Measurements from ENCODE around the gene CASQ1. TPM values are rescaled to one million over a fixed set of nuclear protein-coding genes. Genes with fewer than 3 reads are reported as not detected.

Gene CASQ1
- total and polyA plus RNA-seq, 8 donors = 0.17 to 0.71 (median 0.29) TPM; not detected in 1

GRCh38 chr1:160219062-160219929, 28.9 kb downstream of the CASQ1 start:
- Histone ChIP-seq H3K27me3 (no peaks in the 10 kb centered on the region), H3K4me1 (peaks cover 0 to 21% of the 10 kb centered on the region in 2 donors), H3K4me3 (no peak overlapping the region), H3K9me3 (no peaks in the 10 kb centered on the region), H3K36me3 (peaks cover 4 to 100% of the 10 kb centered on the region in 2 donors), H3K27ac (peak overlapping the region; percentile 30 to 45)
- intact Hi-C loops (cut with DNase I) = no loop called here
- peak; percentile 71 for ATAC-seq
- peak in 1 of 4 donors; percentile 68 for DNase-seq
- peak; percentile 45 to 46 for TF ChIP-seq CTCF (IDR thresholded peaks at IDR 0.05)

DNA sequence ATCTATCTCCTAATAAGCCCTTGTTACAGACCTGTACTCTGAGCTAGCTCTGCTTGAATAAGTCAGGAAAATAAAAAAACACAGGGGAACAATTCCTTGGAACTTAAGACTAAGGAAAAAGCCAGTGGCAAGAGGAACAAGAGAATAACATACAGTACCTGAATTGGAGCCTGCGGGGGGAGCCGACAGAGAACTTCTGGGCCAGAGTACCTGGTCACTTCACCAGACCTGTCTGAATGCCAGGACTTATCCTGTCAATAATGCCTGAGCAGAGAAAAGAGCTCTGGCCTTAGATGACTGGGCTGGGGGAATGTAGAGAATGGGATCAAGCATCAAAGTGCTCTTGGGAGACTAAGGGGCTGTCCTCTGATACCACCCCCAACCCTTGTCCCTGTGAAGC, 29.9 kb downstream of the CASQ1 start:
- H3K4me3 ChIP-seq = no peak overlapping the region
- intact Hi-C loops (cut with DNase I) = no loop called here
- H3K27me3 ChIP-seq = no peaks in the 10 kb centered on the region
- H3K36me3 ChIP-seq = peaks cover 1 to 100% of the 10 kb centered on the region in 2 donors
- H3K27ac ChIP-seq = no peak overlapping the region
- H3K4me1 ChIP-seq = peaks cover 0 to 21% of the 10 kb centered on the region in 2 donors
- DNase-seq (no peak), ATAC-seq (no peak)
- no peaks in the 10 kb centered on the region for H3K9me3 ChIP-seq
- TF ChIP-seq CTCF (IDR thresholded peaks at IDR 0.05) = no peak

DNA sequence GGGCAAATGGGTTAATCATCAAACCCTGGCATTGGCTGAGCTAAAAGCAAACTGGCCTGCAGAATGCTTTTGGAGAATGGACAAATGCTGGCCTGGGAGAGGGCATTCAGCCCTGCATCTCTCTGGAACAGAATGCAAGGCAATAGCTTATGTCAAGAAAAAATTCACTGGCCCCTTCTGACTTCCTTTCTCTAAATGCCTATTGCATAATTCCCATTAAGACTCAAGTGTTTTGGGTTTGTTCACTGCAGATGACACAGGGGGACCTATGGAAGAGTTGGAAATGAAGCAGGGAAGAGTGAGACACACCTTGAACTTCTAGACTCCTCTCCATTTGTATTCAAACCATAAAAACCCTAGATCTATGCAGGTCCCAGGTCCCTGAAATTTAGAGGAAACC, 30.7 kb downstream of the CASQ1 start:
- Histone ChIP-seq H3K36me3 (peaks cover 0 to 100% of the 10 kb centered on the region in 2 donors), H3K4me3 (no peak overlapping the region), H3K27me3 (no peaks in the 10 kb centered on the region), H3K4me1 (peaks cover 0 to 21% of the 10 kb centered on the region in 2 donors), H3K27ac (no peak overlapping the region), H3K9me3 (no peaks in the 10 kb centered on the region)
- intact Hi-C loops (cut with DNase I) = no loop called here
- no peak for TF ChIP-seq CTCF (IDR thresholded peaks at IDR 0.05)
- ATAC-seq (peak; percentile 51), DNase-seq (no peak)

DNA sequence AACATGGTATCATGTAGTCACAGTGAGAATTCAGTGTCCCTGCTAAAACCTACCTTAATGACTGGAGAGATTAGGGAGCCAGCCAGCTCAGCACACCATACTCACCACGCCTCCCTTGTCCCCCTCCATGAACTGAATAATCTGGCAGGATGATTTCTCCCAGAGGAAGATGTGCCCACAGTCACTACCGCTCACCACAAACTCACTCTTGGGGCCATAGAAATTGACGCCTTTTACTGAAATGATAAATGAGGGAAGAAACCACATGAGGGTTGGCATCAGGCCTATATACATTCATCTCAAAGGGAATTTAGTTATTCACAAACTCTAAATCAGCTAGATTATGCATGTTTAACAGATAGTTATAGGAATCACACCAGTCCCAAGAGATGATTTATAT, 32.2 kb downstream of the CASQ1 start:
- Histone ChIP-seq H3K36me3 (peaks cover 0 to 100% of the 10 kb centered on the region in 2 donors), H3K27me3 (no peaks in the 10 kb centered on the region), H3K4me1 (peaks cover 0 to 17% of the 10 kb centered on the region in 2 donors), H3K4me3 (no peak overlapping the region), H3K27ac (no peak overlapping the region), H3K9me3 (no peaks in the 10 kb centered on the region)
- ATAC-seq (no peak), DNase-seq (no peak)
- no peak for TF ChIP-seq CTCF (IDR thresholded peaks at IDR 0.05)
- intact Hi-C loops (cut with DNase I) = no loop called here

GRCh38 chr1:160224606-160225005, 34.2 kb downstream of the CASQ1 start:
- TF ChIP-seq CTCF (IDR thresholded peaks at IDR 0.05) = no peak

More at GRCh38 chr1:160224606-160225005, 34.2 kb downstream of the CASQ1 start:
- Histone ChIP-seq H3K27ac (no peak overlapping the region), H3K4me1 (peaks cover 0 to 4% of the 10 kb centered on the region in 2 donors), H3K36me3 (peaks cover 0 to 100% of the 10 kb centered on the region in 2 donors), H3K9me3 (no peaks in the 10 kb centered on the region), H3K27me3 (no peaks in the 10 kb centered on the region), H3K4me3 (no peak overlapping the region)
- intact Hi-C loops (cut with DNase I) = no loop called here
- DNase-seq = no peak
- no peak for ATAC-seq
